Measurements from ENCODE around the gene ZFYVE21. TPM values are rescaled to one million over a fixed set of nuclear protein-coding genes. Genes with fewer than 3 reads are reported as not detected.

ZFYVE21 gene
- total RNA-seq, 2 experiments from 2014 or later, result 17.4 to 18.6 TPM

GRCh38 chr14:103728141-103728540 lies 12.5 kb downstream of the ZFYVE21 start:
- Mint-ChIP-seq H3K27me3 (no peaks in the 10 kb centered on the region), H3K9me3 (ENCODE audit: low read depth) (no peaks in the 10 kb centered on the region), H3K4me3 (no peak overlapping the region), H3K4me1 (no peaks in the 10 kb centered on the region), H3K36me3 (peaks cover 4% of the 10 kb centered on the region), H3K27ac (no peak overlapping the region)
- CTCF ChIA-PET, result no interaction called here
- ATAC-seq (no peak), DNase-seq (no peak)

DNA sequence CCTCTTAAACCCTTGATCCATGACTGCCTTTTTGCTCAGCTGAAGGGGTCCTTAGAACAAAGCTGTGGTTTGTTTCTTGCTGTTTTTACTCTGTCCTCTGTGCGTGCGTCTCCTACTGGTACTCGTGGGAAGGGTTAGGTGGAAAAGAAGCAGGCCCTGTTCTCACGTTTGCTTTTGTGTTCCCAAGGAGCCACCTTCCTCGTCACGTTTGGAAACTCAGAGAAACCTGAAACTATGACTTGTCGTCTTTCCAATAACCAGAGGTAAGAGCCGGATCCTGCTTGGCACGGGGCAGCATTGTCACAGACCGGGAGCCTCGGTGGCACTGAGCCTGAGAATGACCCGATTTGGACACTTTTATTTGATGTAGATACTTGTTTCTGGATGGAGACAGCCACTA lies 13.1 kb downstream of the ZFYVE21 start:
- H3K27me3 Mint-ChIP-seq, result no peaks in the 10 kb centered on the region
- no peak overlapping the region for H3K4me3 Mint-ChIP-seq
- H3K36me3 Mint-ChIP-seq, result peaks cover 4% of the 10 kb centered on the region
- ATAC-seq (no peak), DNase-seq (no peak)
- H3K27ac Mint-ChIP-seq, result no peak overlapping the region
- CTCF ChIA-PET, result no interaction called here
- H3K9me3 Mint-ChIP-seq (ENCODE audit: low read depth), result no peaks in the 10 kb centered on the region
- H3K4me1 Mint-ChIP-seq, result no peaks in the 10 kb centered on the region

DNA sequence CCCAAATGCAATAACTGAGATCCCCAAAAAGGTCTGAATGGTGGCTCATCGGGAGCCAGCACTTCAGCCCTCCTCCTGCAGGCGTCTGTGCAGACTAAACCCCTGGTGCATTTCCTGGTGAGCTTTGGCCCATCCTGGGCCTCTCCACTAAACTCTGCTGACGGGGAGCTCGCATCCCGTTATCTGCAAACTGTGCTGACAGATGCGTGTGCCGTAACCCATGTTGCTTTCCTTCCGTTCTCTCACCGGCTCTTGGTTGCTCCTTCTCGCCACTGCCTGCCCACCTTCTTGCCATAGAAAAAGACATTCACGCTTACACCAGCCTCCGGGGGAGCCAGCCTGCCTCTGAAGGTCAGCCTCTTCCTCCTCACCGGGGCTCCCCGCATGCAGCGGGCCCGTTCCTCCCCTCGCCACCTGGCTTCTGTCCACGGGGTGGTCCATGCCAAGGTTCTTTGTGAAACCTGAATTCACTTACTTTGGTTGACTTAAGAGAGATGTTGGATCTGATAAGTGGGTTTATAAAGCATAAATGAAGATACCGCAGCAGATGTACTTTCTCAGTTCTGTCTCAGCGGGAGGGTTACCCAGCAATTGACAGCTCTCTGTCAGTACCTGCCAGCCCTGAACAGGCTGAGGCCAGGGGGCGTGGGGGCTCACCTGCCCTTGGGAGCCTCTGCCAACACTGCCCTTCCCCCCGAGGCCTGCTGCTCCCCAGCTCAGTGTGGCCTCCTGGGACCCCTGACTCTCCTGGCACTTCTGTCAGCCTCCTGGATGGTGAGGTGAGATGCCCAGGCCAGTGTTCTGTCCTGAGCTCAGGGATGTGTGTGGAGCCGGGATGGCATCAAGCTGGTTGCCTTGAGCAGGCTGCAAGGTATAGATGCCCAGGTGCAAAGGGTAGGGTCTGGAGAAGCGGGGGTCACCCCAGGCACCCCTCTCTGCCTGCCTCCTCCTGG lies 14.2 kb downstream of the ZFYVE21 start:
- Mint-ChIP-seq H3K27me3 (no peaks in the 10 kb centered on the region), H3K27ac (no peak overlapping the region), H3K9me3 (ENCODE audit: low read depth) (no peaks in the 10 kb centered on the region), H3K4me3 (no peak overlapping the region), H3K36me3 (peaks cover 4% of the 10 kb centered on the region), H3K4me1 (no peaks in the 10 kb centered on the region)
- DNase-seq (no peak), ATAC-seq (no peak)
- CTCF ChIA-PET, result no interaction called here

GRCh38 chr14:103730490-103731035 lies 15.0 kb downstream of the ZFYVE21 start:
- H3K4me3 Mint-ChIP-seq, result no peak overlapping the region
- no peaks in the 10 kb centered on the region for H3K9me3 Mint-ChIP-seq (ENCODE audit: low read depth)
- H3K27ac Mint-ChIP-seq, result no peak overlapping the region
- H3K4me1 Mint-ChIP-seq, result no peaks in the 10 kb centered on the region
- no peaks in the 10 kb centered on the region for H3K27me3 Mint-ChIP-seq
- no peak for ATAC-seq
- no peak for DNase-seq
- peaks cover 4% of the 10 kb centered on the region for H3K36me3 Mint-ChIP-seq
- CTCF ChIA-PET, result no interaction called here

- CTCF ChIA-PET, result no interaction called here
- peaks cover 4% of the 10 kb centered on the region for H3K36me3 Mint-ChIP-seq
- H3K9me3 Mint-ChIP-seq (ENCODE audit: low read depth), result no peaks in the 10 kb centered on the region
- no peaks in the 10 kb centered on the region for H3K4me1 Mint-ChIP-seq
- H3K27ac Mint-ChIP-seq, result no peak overlapping the region
- DNase-seq (no peak), ATAC-seq (no peak)
- H3K27me3 Mint-ChIP-seq, result no peaks in the 10 kb centered on the region
- H3K4me3 Mint-ChIP-seq, result no peak overlapping the region
These were observed 15.9 kb downstream of the ZFYVE21 start for GRCh38 chr14:103731481-103731880.

GRCh38 chr14:103731916-103732867 lies 16.6 kb downstream of the ZFYVE21 start:
- Mint-ChIP-seq H3K4me3 (no peak overlapping the region), H3K27ac (no peak overlapping the region), H3K36me3 (peaks cover 4% of the 10 kb centered on the region), H3K9me3 (ENCODE audit: low read depth) (no peaks in the 10 kb centered on the region), H3K27me3 (no peaks in the 10 kb centered on the region), H3K4me1 (no peaks in the 10 kb centered on the region)
- ATAC-seq, result no peak
- no peak for DNase-seq
- CTCF ChIA-PET, result no interaction called here

DNA sequence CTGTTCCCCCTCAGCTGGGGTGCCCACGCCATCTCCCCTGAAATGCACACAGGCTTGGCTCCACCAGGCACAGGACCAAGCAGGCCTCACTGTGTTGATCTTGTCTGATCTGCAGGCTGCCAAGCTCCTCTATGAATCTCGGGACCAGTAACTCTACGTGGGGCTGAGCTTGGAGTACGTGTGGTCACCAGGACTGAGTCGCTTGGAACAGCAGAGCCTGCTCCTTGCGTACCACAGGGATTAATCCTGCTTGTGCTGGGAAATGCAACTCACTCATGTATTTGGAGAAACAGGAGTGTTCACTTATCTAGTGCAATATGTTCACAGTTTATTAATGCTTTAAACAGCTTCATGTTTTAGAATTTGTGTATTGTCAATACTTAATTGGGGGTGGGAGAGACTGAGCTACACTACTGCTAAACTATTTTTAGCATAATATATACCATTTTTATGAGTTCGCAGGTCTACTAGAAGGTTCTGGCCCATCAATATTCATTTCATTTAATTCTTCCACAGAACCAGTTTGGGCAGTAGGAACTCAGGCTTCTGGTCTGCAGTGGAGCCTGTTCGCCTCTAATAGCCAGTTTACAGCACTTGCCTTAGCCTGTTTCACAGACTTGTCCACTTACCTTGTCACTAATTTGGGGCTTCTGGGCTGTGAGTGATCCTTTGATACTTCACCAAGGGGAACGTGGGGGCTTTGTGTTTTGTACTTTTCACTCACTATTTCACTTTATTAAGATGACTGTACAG lies 17.4 kb downstream of the ZFYVE21 start:
- H3K4me1 Mint-ChIP-seq, result no peaks in the 10 kb centered on the region

GRCh38 chr14:103733651-103734050 lies 18.0 kb downstream of the ZFYVE21 start:
- no peak for DNase-seq
- H3K27ac Mint-ChIP-seq, result no peak overlapping the region
- H3K4me3 Mint-ChIP-seq, result no peak overlapping the region

More for the DNA sequence above, 17.4 kb downstream of the ZFYVE21 start:
- no peak for ATAC-seq
- H3K27me3 Mint-ChIP-seq, result no peaks in the 10 kb centered on the region
- no peak overlapping the region for H3K27ac Mint-ChIP-seq
- CTCF ChIA-PET, result no interaction called here
- no peak overlapping the region for H3K4me3 Mint-ChIP-seq
- DNase-seq, result no peak
- H3K36me3 Mint-ChIP-seq, result peaks cover 4% of the 10 kb centered on the region
- no peaks in the 10 kb centered on the region for H3K9me3 Mint-ChIP-seq (ENCODE audit: low read depth)

GRCh38 chr14:103734081-103734888 lies 18.7 kb downstream of the ZFYVE21 start:
- Mint-ChIP-seq H3K27ac (no peak overlapping the region), H3K9me3 (ENCODE audit: low read depth) (no peaks in the 10 kb centered on the region), H3K4me1 (no peaks in the 10 kb centered on the region), H3K4me3 (no peak overlapping the region), H3K36me3 (peaks cover 4% of the 10 kb centered on the region), H3K27me3 (no peaks in the 10 kb centered on the region)
- DNase-seq, result no peak
- ATAC-seq, result no peak
- CTCF ChIA-PET, result no interaction called here

More at GRCh38 chr14:103733651-103734050, 18.0 kb downstream of the ZFYVE21 start:
- H3K36me3 Mint-ChIP-seq, result peaks cover 4% of the 10 kb centered on the region
- ATAC-seq, result no peak
- no peaks in the 10 kb centered on the region for H3K9me3 Mint-ChIP-seq (ENCODE audit: low read depth)
- CTCF ChIA-PET, result no interaction called here
- no peaks in the 10 kb centered on the region for H3K27me3 Mint-ChIP-seq
- no peaks in the 10 kb centered on the region for H3K4me1 Mint-ChIP-seq

DNA sequence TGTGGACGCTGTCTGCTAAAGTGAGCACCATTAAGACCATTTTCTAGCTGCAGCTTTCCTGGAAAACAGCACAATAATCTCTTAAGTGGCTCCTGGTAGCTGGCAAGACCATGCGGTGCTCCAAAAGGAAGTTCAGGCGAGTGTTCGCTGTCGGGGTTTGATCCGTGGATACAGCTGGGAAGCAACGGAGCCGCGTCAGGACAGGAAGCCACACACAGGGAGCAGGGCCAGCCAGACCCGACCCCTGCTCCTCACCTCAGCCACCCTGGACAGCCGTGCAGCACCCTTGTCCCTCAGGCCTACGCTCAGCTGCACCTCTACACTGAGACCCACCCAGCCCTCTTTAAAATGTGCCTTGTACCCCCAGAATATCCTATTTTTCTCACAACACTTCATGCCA lies 19.4 kb downstream of the ZFYVE21 start:
- ATAC-seq, result no peak
- Mint-ChIP-seq H3K9me3 (ENCODE audit: low read depth) (no peaks in the 10 kb centered on the region), H3K36me3 (no peaks in the 10 kb centered on the region), H3K27ac (no peak overlapping the region), H3K4me3 (no peak overlapping the region), H3K4me1 (no peaks in the 10 kb centered on the region), H3K27me3 (no peaks in the 10 kb centered on the region)
- CTCF ChIA-PET, result no interaction called here
- no peak for DNase-seq

- no peaks in the 10 kb centered on the region for H3K27me3 Mint-ChIP-seq
- no peak overlapping the region for H3K27ac Mint-ChIP-seq
- no peaks in the 10 kb centered on the region for H3K4me1 Mint-ChIP-seq
- H3K4me3 Mint-ChIP-seq, result no peak overlapping the region
- ATAC-seq, result no peak
- CTCF ChIA-PET, result no interaction called here
- H3K36me3 Mint-ChIP-seq, result no peaks in the 10 kb centered on the region
- H3K9me3 Mint-ChIP-seq (ENCODE audit: low read depth), result no peaks in the 10 kb centered on the region
- DNase-seq, result no peak
These were observed 19.8 kb downstream of the ZFYVE21 start for GRCh38 chr14:103735439-103735814.

DNA sequence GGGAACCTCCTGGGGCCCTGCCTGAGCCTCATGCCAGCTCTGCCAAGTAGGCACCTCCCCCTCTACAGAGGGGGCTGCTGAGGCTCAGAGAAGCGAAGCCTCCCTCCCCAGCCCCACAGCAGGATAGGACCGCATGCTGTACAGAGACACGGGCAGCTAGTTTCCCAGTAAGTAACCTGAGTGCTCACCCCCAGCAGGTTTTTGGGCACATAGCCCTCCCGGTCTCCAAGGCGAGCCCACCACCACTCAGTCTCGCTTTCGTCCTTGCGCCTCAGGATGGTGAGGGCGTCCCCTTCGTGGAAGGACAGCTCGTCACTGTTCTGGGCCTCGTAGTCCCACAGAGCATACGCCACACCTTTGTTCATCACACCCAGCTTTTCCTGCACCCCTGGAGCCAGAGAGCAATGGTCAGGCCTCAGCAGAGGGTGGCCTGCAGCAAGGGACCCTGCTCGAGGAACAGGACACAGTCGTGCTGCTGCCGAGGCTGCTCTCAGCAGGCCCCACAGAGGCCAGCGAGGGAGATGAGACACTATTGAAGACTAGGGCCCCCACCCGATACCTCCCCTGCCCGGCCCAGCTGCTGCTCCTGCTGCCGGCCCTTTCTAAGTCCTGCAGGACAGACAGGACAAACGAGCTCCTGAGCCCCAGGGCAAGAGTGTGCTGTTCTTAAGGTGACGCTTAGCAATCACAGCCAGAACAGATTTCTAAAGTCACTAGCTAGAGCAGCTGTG lies 20.4 kb downstream of the ZFYVE21 start:
- CTCF ChIA-PET, result no interaction called here
- no peaks in the 10 kb centered on the region for H3K27me3 Mint-ChIP-seq

More for the DNA sequence above, 20.4 kb downstream of the ZFYVE21 start:
- H3K4me1 Mint-ChIP-seq, result no peaks in the 10 kb centered on the region
- ATAC-seq, result no peak
- no peak overlapping the region for H3K27ac Mint-ChIP-seq
- no peaks in the 10 kb centered on the region for H3K9me3 Mint-ChIP-seq (ENCODE audit: low read depth)
- no peaks in the 10 kb centered on the region for H3K36me3 Mint-ChIP-seq
- H3K4me3 Mint-ChIP-seq, result no peak overlapping the region
- no peak for DNase-seq

Data from activated CD8-positive, alpha-beta memory T cell treated with anti-CD3 and anti-CD28 coated beads, Interleukin-2, amount 10 ng/mL, durations not matched to agents 7 days and 5 days (primary cell).